CD1c-positive myeloid dendritic cell (primary cell): ENCODE data around the gene TMEM212.
"Not testable (repeated sequence)": the region's sequence is repeated elsewhere in the genome, so short reads cannot be mapped to it uniquely, and the experiment has no call there.

Experiments
- DNase-seq: peaks from one replicate; pipeline ENCODE4 v3.0.0-alpha.2; 2016; ENCODE audit errors: extremely low spot score

TMEM212 gene

DNA sequence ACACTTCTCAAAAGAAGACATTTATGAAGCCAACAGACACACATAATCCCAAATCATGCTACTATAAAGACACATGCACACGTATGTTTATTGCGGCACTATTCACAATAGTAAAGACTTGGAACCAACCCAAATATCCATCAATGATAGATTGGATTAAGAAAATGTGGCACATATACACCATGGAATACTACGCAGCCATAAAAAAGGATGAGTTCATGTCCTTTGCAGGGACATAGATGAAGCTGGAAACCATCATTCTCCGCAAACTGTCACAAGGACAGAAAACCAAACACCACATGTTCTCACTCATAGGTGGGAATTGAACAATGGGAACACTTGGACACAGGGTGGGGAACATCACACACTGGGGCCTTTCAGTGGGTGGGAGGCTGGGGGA lies 15.6 kb downstream of the TMEM212 start:
- DNase-seq: not testable (repeated sequence)

DNA sequence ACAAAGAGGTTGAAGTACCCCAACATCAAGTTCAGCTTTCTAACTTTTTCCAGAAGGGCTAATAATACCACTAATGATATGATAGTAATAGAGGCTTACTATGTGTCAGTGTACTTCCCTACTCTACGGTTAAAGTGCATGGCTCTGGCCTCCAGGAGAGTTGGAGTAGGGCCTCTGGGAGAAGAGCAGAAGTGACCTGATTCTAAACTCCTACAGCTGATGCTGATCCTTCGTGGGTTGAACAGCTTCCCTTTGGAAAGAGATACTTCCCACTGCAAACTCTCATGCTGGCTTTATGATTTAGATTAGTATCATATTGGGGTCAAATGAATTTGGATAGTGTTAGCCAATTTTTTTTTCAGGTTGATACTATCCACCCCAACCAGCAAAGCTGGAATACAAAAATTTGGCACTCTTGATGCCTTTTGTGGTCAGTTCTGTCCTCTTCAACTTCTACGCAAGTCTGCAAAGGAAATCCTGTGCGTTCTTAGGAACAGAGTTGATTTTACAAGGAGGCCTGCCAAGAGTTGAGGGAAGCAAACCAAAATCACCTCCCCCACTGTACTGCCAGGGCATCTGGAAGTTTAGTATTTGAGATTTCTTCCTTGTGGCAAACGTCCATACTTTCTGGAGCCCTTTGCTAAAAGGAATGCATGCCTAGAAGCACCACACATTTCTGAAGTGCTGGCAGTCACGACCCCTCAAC lies 17.8 kb downstream of the TMEM212 start:
- DNase-seq: peak; percentile 65

DNA sequence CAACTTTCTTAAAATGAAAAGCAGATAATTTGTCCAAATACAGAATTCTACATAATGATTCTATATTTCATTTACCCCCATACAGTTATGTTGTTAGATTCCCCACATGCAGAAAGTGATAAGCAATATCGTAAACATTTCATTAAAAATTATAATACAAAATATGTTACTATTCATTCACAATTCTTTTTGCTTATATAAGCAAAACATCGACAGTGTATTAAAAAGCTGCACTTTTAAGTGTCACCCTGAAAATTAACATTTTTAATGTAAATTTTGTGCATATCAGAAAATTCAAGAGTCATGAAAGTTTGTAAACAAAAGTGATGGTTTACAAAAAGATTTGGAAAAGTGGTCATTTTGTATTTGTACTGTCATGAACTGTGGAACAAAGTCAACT lies 19.2 kb downstream of the TMEM212 start:
- no peak for DNase-seq

DNA sequence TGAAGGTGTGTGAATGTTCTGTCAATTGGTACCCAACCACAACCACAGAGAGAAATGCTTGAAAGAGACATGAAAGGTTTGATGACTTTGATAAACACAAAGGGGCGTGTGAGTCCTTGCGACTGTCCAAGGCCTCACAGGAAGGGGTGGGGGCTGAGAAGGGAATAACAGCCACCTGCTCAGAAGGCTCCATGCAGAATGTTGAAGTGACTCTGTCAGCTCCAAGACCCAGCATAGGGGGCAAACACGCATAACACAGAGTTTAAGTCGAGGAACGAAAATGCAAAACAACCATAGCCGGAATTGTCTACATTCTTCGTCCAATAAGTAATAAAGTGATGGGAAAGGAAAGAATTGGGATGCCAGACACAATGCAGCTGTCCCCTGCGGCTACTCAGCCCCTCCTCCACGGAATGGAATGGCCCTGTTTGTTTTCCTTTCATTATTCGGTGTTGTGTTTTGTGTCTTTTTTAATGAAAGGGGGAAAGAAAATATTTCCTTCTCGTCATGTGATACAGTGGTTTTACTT lies 19.9 kb downstream of the TMEM212 start:
- no peak for DNase-seq

DNA sequence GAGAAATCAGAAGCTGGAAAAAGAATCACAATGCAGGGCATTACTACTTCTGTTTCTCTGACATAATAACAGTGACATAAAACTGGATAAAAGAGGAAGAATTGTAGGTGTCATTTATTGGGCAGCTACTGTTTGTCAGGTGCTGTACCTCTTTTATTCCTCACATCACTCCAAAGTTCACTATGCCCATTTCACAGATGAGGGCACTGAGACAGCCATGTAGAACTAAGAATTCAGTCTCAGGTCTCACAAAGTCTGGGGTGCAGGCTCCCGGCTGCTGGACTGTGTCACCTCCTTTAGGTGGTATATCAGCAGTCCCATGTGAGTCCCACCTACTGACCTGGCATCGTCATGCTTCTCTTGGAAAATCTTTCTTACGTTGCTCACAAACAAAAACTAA lies 20.8 kb downstream of the TMEM212 start:
- DNase-seq: no peak

DNA sequence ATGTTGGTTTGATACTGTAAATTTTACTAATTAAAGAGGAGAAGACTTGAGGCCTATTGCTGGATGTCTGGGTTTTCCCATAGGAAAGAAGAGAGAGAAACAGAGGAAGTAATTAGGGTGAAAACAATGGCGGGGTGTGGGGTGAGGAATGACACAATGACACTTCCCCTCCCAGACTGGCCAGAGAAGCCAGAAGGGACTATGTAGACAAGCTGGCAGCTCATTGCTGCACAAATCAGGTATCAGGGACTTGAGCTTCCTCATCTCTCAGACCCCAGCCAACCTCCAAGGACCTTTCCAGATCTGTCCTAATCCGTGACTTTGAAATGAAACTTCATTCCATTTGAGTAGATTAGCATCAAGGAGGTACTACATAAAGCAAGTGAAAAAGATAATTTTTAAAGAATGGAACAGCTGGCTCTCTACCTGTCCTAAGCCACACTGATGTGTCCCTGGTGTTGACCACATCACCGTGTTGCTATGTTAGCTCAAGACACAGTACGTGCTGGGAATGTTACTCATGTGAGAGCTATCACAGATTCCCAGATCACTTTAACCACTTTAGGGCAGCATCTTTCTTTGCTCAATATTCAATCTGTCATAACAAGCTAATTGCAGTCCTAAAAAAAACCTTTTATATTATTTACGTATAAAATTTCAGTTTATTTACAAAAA lies 22.2 kb downstream of the TMEM212 start:
- DNase-seq: no peak

DNA sequence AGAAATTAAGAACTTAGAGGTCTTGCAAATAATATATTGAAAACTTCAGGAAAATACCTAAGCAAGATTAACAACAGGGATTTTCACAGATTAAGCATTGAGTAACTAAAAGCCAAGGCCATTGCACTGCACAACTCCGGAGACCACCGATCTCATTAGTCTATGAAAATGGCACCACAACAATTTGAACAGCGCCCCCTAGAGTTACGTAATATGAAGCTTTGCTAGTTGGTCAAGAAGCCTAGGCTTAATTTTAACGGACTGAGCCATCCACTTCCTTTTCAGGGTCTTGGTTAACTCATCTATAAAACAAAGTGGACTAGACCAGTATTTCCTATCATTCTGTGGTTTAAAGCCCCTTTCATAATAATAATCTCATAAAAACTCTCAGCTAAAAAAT lies 24.8 kb downstream of the TMEM212 start:
- peak; percentile 43 for DNase-seq

DNA sequence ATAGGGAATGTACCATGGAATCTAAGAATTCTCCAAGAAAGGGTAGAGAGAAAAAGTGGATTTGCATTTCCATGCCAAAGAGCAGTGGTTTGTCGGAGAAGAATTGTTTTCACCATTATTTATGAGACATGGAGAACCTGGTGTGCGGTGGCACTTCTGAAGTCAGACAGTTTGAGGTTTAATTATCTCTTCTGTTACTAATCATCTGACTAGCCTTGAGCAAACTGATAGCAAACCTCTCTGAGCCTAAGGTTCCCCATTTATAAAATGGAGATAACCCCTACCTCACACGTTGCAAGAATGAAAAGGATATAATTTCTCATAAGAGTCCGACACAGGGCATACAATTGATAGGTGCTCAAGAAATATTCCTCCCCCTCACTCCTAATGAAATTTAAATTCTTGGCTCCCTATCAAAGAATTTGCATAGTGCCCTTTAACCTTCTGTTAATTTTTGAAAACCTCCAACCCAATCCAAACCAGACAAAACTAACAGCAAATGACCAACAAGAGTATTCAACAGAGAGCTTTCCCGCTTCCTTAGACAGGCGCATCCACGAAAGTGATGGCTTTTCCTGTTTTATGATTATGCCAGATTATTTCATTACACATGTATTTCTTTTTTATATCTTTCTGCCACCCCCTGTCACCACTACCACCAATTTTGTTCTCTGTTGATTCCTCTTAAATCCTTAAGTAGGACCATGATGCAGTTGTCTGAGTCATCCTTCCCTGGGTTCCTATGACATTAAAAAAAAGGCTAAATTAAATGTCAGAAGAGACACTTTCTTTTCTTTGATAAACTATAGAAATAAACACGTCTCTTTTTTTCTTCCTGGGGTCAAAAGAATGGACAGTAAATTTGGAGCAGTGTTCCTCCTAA lies 28.5 kb downstream of the TMEM212 start:
- no peak for DNase-seq

DNA sequence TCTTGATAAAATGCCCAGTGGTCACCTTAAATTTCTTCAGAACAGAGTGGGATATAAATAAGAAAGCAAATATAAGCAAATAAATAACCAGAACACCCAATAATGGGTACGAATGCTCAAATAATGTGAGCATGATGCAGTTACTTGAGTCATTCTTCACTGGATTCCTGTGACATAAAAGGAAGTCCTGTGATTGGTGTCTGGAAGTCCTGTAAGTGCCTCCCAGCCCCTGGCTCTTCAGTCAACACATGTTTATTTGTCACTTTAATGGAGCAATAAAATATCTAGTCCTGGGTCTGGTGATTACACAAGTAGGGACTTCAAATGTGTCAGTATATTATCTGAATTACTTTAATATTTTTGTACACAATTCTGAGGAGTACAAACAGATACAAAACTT lies 30.4 kb downstream of the TMEM212 start:
- no peak for DNase-seq

DNA sequence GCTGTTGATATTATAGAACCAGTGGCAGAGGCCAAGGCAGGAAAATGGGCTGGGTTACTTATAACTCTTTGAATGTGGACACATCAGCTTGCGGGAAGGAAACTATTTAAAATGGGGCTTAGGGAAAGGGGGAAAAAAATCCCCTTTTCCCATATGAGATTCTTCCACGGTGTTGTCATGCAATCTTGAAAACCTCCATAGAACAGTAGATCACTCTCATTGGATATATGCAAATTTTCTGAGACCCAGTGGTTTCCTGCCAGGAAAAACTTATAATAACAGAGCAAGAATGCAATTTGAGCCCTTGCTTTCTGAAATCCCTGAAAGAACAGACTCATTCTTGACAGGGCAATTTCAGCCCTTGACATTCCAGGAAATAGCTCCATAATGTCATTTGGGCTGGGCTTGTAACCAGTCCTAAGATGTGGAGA lies 31.1 kb downstream of the TMEM212 start:
- DNase-seq: no peak

DNA sequence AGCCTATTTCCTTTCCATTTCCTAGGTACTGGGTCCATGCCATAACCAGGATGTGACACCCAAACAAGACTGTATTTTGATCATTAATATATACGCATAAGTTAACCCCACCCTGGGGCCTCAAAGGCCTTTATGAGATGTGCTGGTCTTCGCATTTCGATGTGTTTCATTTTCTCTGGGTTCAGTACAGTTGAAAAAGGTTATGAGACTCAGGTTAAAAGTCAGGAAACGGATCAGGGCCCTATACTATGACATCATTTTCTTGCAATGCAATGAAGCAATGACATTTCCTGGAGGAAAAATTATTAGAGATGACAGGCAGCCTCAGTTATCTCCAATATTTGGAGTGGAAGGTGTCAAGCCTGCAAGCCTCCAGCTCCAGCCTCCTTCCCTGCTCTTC lies 31.7 kb downstream of the TMEM212 start:
- no peak for DNase-seq

DNA sequence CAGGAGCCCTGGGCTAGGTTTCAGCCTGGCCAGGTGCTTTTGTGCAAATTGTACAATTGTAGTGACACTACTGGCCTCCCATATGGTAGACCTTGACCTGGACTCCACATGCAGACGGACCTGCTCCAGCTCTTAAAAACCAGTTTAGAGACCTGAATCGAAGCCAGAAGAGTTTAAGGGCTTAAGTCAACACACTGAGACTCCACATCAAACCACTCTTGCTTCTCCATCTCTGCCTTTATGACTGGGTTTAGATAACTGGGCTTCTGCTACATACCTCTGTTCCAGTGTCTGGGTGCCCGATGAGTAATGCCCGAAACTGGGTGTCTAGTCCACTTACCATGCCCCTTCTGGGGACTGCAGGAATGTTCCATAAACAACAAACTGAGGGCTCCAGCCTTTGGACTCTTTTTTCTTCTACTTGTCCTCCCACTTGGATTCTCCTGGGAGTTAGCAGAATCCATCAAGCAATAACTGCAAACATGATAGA lies 32.8 kb downstream of the TMEM212 start:
- no peak for DNase-seq

DNA sequence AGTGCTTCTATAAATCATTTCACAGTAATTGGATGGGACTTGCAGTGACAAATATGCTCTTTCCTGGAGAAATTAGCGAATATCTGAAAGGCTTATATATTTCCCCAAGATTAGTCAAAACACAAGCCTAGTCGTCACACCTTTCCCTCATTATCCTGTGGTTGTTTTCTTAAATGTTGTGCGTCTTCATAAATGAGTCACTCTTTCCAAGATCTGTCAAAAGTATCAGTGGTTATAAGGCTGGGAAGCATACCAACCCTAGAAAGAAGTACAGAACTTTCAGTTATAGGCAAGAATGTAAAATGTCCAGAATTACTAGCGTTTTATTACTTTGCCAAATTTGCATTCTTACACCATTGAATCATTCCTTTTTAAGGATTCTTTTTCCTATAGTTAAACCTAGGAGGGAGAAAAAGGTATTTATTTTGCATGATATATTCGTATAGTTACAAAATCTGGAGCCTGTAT lies 33.6 kb downstream of the TMEM212 start:
- no peak for DNase-seq

DNA sequence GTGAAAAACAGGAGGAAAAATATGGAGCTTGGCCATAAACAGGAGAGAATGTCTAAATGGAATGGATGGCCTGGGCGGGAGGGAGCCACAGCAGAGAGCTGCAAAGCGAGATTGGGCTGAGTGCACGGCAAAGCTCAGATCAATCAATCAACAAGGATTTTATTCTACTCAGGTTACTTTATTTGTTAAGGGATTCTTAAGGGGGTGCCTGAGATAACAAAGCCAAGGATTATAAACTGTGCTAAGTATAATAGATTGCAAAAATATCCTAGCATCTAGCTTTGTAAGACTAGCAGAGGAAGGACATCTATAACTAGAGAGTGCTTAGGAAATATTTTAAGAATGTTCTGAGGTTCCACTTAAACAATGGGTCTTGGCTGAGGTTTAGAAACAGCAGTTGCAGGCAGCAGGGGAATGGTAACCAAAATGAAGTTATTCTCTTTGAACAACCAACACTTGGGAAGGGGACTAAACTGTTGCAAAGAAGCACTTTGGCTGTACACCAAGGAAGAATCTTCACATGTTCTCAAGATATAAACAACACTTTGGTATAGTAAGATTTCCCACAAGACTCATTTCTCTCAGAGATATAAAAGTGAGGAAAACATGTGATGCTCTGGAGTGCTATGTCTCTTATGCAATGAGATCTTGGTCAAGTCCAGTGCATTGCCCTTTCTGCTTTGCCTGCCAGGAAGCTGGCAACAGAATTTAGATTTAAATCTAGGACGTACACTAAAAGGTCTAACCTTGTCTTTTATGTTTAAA lies 35.5 kb downstream of the TMEM212 start:
- no peak for DNase-seq

DNA sequence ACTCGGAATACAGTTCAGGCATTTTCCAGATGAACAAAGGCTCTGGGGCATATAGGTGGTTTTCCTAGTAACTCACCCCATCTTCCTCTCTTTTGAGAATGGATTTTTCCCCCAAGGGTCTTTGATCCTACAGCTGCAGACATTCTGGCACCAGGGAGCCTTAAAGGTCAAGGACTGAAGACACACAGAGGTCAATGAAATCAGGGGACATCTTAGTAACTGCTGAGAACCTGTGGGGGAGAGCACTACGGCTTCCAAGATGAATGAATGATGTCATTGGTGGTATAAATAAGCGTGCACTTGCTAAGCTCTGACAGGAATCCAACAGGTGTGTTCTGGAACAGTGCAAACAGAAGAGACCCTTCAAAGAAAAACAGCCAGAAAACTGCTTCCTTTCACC lies 36.3 kb downstream of the TMEM212 start:
- DNase-seq: no peak

DNA sequence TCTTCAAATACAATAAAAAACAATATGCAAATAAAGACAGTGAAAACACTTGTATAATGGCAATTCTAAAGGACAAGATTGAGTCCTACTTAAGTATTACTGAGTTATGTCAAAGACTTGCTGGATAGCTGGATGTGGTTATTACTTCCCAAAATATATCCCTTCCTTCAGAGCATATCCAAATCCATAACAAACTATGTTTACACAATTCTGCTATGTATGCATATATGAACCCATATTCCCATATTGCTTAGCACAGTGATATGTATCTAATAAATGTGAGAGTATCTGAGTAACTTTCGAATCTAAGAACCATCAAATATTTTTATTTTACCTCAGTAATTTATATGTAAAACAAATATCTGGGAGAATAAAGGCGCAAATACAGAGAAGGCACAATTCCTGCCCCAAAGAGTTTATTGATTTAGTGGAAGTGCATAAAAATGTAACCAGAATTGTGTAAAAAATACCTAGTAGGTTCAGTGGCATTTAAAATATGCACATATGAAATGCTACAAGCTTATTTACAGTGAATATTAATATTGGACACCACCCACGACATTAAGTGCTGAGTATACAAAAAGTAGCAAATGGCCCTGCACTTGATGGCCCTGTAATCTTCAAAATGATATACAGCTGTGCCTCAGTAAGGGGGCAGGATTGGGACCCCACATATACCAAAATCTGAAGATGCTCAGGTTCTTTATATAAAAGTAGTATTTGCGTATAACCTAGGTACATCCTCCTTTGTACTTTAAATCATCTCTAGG lies 37.1 kb downstream of the TMEM212 start:
- no peak for DNase-seq

DNA sequence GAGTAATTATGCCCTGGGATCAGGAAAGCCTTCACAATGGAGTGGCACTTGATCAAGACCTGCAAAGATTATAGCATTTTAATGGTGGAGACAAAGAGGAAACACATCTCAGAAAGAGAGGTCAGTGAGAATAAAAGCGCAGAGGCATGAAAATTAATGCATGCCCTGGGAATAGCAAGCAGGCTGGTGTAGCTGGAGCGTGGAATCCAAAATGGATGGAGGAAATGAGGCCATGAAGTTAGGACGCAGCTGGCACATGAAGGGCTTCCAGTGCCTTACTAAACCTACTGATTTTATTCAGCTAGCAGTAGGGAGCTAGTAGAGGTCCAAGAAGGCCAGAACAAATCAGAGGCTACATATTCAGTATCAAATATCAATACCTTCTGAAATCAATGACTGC lies 38.1 kb downstream of the TMEM212 start:
- DNase-seq: no peak

DNA sequence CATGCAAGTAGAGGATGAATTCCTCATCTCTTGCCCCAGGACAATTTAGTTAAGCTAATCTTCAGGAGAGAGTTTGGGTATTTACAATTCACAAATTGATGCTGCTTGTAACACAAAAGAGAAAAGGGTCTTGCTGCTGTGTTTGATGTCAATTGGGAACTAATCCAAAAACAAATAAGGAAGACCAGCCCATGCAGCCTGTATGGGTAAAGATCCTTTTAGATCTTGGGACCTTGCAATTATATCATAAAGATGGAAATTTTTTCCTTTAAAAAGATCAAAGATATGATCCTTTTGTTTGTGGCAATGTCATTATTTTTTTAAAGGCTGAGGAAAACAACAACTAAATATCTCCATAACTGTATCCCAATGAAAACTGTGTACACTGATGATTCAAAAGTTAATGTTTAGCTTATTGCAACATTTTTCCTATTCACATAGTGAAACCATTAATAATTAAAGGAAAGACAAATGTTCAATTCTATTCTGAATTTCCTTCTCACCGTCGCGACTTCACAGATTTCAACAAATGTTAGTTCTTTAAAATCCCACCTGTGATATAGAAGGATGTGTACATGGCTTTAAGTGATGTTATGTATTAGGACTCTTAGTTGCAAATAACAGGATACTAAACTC lies 40.2 kb downstream of the TMEM212 start:
- DNase-seq: no peak

DNA sequence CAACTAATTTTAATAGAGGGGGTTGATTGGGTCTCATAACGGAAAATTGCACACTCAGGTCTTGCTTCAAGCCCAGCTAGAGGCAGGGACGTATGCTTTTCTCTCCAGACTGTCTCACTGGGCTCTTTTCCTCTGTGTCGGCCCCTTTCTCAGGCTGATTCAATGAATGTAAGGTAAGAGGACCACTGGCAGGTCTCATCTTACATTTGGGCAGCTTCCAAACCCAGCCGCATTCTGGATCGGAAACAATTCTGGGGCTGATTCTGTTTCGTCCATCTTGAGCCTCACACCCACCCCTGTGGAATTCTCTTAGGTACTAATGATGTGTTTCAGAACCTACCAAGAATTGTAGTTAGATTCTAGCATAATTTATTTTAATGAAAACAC lies 40.7 kb downstream of the TMEM212 start:
- no peak for DNase-seq

DNA sequence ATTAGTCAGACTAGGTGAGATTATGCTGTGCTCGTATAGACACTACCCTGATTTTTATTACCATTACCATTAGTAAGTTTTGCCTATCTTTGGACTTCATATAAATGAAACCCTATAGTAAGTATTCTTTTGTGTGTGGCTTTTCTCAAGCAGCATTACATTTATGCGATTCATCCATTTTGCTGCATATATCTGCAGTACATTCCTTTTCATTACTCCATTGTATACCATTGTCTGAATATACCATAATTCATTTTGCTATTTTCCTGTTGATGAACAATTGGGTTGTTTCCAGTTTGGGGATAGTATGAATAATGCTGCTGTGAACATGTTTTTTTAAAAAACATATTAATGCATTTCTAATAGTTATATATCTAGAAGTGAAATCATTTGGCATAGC lies 45.3 kb downstream of the TMEM212 start:
- DNase-seq: no peak
